Measurements from ENCODE around the gene PPIE.

Gene PPIE

GRCh38 chr1:39751595-39751994, 12.9 kb downstream of the PPIE start:
- DNase-seq (ENCODE audit: low read depth): no peak
- H3K4me3 ChIP-seq (ENCODE audit: low read depth, low read length): no peak overlapping the region
- no peak for TF ChIP-seq POLR2A (IDR thresholded peaks at IDR 0.05; ENCODE audit: extremely low read depth, insufficient read length)
- TF ChIP-seq, protein P1, sequence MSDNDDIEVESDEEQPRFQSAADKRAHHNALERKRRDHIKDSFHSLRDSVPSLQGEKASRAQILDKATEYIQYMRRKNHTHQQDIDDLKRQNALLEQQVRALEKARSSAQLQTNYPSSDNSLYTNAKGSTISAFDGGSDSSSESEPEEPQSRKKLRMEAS (IDR thresholded peaks at IDR 0.05; ENCODE audit: low read depth, low read length): no peak
- TF ChIP-seq, protein P2, sequence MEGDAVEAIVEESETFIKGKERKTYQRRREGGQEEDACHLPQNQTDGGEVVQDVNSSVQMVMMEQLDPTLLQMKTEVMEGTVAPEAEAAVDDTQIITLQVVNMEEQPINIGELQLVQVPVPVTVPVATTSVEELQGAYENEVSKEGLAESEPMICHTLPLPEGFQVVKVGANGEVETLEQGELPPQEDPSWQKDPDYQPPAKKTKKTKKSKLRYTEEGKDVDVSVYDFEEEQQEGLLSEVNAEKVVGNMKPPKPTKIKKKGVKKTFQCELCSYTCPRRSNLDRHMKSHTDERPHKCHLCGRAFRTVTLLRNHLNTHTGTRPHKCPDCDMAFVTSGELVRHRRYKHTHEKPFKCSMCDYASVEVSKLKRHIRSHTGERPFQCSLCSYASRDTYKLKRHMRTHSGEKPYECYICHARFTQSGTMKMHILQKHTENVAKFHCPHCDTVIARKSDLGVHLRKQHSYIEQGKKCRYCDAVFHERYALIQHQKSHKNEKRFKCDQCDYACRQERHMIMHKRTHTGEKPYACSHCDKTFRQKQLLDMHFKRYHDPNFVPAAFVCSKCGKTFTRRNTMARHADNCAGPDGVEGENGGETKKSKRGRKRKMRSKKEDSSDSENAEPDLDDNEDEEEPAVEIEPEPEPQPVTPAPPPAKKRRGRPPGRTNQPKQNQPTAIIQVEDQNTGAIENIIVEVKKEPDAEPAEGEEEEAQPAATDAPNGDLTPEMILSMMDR (IDR thresholded peaks at IDR 0.05; ENCODE audit: low read depth, low read length): no peak
- no peak for TF ChIP-seq MYC (IDR thresholded peaks at IDR 0.05; ENCODE audit: low read depth, low read length)

DNA sequence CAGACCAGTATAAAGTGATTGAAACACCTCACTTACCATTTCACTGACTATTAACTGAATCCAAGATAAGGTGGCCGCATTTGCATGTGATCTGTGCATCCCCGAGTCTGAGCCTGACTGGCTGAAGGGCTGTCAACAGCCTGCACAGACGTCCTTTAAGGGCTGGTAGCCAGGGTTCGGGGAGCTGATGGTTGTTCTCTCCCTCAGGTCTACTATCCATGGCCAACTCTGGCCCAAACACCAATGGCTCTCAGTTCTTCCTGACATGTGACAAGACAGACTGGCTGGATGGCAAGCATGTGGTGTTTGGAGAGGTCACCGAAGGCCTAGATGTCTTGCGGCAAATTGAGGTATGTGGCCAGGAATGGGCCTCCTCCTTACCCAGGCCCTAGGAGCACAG, 14.0 kb downstream of the PPIE start:
- TF ChIP-seq MYC (IDR thresholded peaks at IDR 0.05; ENCODE audit: low read depth, low read length) (no peak), POLR2A (IDR thresholded peaks at IDR 0.05; ENCODE audit: extremely low read depth, insufficient read length) (no peak)
- TF ChIP-seq, protein P2 (IDR thresholded peaks at IDR 0.05; ENCODE audit: low read depth, low read length): no peak
- TF ChIP-seq, protein P1 (IDR thresholded peaks at IDR 0.05; ENCODE audit: low read depth, low read length): no peak
- DNase-seq (ENCODE audit: low read depth): no peak
- H3K4me3 ChIP-seq (ENCODE audit: low read depth, low read length): no peak overlapping the region

DNA sequence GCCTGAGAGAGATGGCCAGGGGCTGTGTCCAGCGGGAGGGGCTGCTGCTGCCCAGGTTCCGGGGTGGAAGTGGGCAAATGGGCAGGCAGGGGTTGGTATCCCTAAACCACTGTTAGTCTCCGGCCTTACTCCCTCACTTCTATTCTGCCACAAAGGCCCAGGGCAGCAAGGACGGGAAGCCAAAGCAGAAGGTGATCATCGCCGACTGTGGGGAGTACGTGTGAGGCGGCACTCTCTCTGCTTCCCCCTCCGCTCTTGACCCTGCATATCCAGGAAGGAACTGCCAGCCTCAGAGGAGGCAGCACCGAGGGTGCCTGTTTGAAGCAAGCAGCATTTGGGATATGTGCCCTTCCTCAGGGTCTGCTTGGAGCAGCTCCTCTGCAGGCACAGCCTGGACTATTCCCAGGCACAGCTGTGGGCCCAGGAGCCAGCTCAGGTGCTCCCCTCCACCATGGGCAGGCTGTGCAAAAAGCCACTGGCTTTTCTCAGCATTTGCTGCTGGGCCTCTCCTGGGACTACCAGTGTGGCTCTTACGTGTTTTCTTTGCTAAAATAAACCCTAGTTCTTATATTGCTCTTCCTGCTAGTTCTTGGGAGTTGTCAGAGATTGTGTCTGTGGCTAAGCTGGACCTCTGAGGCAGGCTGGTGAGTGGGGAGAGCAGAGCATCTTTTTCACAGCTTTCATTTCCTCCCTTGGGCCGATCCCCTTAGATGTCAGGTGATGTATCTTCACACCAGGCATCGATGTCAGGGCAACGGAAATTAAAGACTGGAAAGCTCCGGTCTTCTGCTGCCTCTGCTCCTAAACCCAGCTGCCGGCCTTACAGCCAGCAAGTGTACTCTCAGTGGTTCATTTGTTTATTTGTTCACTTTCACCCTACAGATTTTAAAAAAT, 14.7 kb downstream of the PPIE start:
- TF ChIP-seq MYC (IDR thresholded peaks at IDR 0.05; ENCODE audit: low read depth, low read length) (no peak), POLR2A (IDR thresholded peaks at IDR 0.05; ENCODE audit: extremely low read depth, insufficient read length) (no peak)
- TF ChIP-seq, protein P2 (IDR thresholded peaks at IDR 0.05; ENCODE audit: low read depth, low read length): no peak
- TF ChIP-seq, protein P1 (IDR thresholded peaks at IDR 0.05; ENCODE audit: low read depth, low read length): no peak
- no peak for DNase-seq (ENCODE audit: low read depth)
- no peak overlapping the region for H3K4me3 ChIP-seq (ENCODE audit: low read depth, low read length)

- TF ChIP-seq MYC (IDR thresholded peaks at IDR 0.05; ENCODE audit: low read depth, low read length): no peak
- no peak for TF ChIP-seq POLR2A (IDR thresholded peaks at IDR 0.05; ENCODE audit: extremely low read depth, insufficient read length)
- TF ChIP-seq, protein P2 (IDR thresholded peaks at IDR 0.05; ENCODE audit: low read depth, low read length): no peak
- TF ChIP-seq, protein P1 (IDR thresholded peaks at IDR 0.05; ENCODE audit: low read depth, low read length): no peak
- no peak for DNase-seq (ENCODE audit: low read depth)
- no peak overlapping the region for H3K4me3 ChIP-seq (ENCODE audit: low read depth, low read length)
Observed at GRCh38 chr1:39754026-39754570, 15.4 kb downstream of the PPIE start.

DNA sequence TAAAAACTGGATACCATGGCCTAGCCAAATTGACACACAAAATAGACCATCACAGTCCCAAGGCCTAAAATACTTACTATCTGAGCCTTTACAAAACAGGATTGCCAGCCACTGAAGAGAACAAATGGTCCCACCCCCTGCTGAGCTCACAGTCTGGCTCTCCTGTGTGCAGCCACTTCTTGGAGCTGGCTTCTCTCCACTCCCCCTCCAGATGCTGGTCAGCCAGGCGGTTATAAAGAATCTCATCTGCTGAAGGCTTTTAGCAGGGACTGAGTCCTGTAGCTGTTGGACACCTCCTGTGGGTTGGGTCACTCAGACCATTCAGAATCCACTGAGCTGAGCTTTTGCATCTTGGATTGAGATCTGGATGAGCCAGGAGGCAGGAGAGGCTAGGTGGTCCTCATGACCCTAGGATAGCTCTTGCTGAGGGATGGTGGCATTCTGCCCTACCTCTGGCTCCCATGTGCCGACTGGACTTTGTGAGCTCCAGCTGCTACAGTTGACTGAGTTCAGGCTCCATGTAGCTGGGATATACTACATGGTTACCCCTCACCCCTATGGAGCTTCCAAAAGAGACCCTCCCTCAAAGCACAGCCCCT, 16.3 kb downstream of the PPIE start:
- H3K4me3 ChIP-seq (ENCODE audit: low read depth, low read length): no peak overlapping the region
- DNase-seq (ENCODE audit: low read depth): no peak
- no peak for TF ChIP-seq MYC (IDR thresholded peaks at IDR 0.05; ENCODE audit: low read depth, low read length)
- TF ChIP-seq, protein P2 (IDR thresholded peaks at IDR 0.05; ENCODE audit: low read depth, low read length): no peak

Data from NB4 (cell line).